OCI-LY3 (cell line): ENCODE data around the gene ZNF366.

Source experiments
- CTCF ChIP-seq: fragments of 200-600, 300-600 bp; sonication (generic); IDR thresholded peaks from 2 replicates; pipeline ENCODE4 v1.5.1; 2014; ENCODE audit warnings: antibody characterized with exemption, low read length, low read depth
- EZH2phosphoT487 ChIP-seq: fragments of 200-600 bp; shearing (Covaris generic); IDR thresholded peaks from 2 replicates; pipeline ENCODE4 v1.6.1; 2018; ENCODE audit warnings: antibody characterized with exemption, mixed run types, low read depth

GRCh38 chr5:72477644-72478043 is 29.6 kb downstream of the ZNF366 start:
- TF ChIP-seq CTCF (no peak), EZH2phosphoT487 (no peak)
